ENCODE data around the gene OMA1.
"Not testable (repeated sequence)": the region's sequence is repeated elsewhere in the genome, so short reads cannot be mapped to it uniquely, and the experiment has no call there.

The OMA1 gene

DNA sequence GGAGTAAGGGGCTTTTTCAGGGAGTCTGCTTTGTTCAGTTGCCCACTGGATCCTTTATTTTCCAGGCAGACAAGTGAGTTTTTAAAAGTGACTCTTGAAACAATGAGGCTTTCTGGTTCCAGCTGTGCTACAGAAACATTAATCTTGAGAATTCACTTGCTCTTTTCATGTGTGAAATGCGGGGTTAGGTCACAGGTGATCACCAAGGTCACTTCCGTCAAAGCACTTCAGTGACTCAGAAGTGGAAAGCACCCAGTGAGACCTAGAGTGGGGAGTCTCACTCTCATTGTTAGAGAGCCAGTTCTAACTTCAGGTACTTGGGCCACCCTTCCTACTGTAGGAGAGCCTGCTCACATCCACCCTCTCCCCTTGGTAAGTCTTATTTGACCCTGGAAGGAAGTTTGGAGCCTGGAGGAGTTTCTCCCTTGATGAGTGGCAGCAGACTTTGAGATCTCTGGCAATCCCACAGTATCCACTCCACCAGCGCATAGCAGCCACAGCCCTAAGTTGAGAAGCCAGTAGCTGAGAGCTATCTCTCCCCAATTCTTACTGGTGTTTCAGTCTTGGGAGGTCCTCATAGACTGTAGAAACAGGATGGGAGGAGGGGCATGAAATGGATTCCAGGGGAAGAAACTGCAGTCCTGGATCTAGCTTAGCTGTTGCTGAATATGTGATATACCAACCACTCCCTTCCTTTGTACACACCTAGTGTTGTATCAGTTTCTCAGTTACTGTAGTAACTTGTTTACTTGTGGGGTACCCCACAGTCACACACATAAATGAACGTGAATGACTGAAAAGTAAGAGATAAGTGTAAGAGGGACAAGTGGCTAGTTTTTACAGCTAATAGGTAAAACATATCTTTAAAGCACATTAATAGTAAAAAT lies 27.4 kb upstream of the OMA1 start:
- no peak for DNase-seq

DNA sequence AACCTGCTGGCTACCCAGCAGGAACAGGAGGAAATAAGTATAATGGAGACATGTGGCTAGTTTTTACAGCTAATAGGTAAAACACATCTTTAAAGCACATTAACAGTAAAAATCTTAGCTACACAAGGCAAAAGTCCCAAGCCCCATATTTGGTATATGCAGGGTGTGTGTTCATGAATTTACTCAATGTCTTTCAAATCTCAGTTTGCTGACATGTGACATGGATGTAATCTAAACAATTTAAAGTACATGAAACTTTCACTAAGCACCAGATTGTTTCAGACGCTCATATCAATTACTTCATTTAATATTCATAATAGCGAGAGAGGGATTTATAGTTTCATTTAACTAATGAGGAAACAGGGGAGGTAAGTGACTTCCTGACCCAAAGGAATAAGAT lies 26.6 kb upstream of the OMA1 start:
- no peak for DNase-seq

DNA sequence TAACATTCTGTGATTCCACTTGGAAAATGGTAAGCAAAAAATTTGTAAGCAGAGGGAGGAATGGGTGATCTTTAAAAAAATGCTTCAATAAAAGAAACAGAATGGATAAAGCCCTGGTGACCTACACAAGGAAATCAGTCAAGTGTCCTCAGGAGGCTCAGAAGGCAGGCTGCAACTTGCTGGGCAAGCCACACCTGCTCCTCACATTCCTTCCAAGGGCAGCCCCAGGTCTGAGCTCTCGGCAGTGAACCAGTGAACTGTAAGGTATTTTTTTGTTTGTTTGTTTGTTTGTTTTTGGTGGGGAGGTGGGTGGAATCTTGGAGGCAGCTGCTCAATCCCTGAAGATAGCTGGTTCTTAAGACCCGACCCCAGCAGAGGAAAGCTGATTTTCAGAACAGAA lies 26.2 kb upstream of the OMA1 start:
- no peak for DNase-seq

DNA sequence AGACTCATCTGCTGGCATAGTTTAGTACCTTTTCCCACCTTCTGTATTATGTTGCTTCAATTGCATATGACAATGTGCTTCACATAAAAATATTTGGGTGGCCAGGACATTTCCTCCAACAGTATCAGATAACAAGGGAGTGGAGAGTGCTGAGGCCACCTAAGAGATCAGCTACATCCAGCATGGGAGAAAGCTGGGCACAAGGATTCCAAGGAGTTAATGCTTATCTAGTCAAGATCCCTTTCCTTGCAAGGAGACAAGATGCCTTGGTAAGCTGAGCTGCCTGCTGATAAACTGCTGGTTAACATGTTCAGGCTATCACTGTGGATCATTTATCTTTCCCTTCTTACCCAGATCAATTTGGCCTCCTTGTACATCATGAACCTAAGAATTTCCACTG lies 25.1 kb upstream of the OMA1 start:
- DNase-seq, result no peak

DNA sequence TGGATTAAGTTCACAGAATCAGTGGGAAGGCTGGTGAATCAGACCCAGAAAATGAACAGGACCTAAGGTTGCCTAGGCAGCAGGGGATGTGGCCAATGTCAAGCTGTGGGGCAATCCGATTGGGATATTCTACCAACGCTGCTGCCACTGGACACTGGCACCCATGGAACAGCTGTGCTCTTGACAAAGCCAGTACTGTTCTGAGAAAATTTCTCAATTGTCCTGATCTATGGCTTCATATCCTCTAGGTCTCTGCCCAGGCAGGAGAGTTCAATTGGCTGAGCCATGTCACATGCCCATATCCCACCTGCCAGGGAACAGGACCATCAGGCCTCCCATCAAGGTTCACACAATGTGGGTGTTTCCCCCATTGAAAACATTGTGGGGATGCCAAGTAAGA lies 24.3 kb upstream of the OMA1 start:
- no peak for DNase-seq

DNA sequence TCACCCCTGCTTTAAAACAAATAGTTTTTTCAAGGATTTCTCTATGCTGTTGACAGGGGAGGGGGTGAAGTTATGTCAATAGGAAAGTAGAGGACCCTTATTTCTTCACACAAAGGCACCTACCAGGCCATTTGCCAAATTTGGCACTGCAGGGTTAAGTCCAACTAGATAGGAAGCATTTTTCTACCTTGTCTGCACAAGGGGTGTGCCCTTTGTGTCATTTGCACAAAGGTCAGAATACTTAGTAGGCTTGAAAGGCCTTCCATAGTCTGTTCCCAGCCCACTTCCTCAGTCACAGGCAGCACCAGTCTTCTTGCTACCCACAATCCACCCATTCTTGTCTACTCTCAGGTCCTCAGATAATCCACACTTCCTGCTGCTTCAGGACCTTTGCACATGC lies 23.6 kb upstream of the OMA1 start:
- DNase-seq, result no peak

DNA sequence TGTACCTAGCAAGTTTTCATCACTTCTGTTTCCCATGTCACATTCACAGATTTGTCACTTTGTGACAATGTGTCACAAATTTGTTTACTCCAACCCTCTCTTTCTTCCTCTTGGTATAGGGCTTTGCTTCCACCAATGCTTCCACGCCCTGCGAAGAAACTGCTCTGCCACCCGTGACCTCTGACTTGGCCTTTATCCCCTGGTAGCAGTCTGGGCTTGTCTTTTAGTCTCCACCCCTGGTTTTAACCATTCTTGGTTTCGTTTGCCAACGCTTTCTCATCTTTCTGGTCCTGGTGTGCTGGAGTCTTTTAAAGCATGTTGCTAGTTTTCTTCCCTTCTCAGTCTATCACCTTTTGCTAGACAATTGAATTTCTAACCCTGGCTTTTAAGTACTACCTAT lies 22.4 kb upstream of the OMA1 start:
- no peak for DNase-seq

DNA sequence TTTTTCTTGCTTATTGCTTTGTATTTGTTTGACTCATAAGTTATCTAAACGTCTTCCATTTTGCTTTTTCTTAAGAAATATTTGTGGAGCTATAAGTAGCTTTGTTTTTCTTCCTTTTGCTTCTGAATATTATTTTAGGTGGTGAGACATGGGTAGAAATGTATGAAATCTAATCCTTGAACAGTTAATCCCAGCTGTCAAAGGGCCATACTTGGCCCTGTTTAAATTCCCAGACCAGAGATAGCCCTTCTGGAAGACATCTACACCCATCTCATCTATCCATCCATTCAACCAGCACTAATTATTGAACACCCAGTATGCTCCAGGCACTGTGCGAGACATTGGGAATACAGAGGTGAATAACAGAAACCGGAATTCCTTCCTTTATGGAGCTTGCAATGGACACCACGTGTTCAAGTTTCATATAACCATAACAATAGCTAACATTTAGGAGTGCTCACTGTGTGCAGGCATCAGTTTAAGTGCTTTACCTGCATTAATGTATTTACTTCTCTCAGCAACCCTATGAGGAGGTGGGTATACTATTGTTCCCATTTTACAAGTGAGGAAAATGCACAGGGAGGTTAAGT lies 21.8 kb upstream of the OMA1 start:
- no peak for DNase-seq

DNA sequence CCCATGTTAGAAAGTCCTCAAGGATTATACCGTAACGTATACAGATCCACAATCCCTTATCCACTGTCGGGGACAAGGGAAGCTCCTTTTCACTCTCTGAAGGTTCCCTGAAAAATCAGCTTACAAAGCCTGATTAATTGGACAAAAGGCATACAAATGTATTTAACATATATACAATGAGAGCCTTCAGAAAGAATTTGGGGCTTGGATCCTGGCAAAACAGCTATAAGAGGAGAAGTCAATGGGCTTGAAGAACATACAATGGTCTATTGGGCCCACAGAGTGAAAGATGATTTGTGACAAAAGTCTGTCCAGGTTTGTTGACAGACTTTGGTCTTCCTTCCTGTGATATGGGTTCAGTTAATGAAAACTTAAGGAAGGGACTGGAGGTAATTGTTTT lies 19.8 kb upstream of the OMA1 start:
- DNase-seq, result no peak

DNA sequence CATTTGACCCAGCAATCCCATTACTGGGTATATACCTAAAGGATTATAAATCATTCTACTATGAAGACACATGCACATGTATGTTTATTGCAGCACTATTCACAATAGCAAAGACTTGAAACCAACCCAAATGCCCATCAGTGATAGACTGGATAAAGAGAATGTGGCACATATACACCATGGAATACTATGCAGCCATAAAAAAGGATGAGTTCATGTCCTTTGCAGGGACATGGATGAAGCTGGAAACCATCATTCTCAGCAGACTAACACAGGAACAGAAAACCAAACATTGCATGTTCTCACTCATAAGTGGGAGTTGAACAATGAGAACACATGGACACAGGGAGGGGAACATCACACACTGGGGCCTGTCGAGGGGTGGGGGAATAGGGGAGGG lies 17.2 kb upstream of the OMA1 start:
- DNase-seq, result not testable (repeated sequence)

DNA sequence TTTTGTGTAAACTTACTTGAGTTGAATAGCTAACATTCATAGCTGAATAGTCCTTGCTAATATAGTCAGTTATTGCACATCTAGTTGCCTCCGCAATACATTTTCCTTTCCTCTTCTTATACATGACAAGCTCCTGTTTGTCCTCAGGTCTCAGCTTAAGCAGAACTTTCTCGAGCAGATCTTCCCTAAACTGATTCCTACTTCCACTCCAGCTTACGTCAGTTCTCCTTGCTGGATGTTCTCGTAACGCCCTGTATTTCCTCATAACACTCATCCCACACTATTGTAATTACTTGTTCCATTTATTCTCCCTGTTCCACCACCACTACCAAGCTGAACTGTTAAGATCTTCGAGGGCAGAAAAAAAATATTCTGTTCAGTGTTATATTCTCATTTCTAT lies 15.1 kb upstream of the OMA1 start:
- DNase-seq, result no peak

DNA sequence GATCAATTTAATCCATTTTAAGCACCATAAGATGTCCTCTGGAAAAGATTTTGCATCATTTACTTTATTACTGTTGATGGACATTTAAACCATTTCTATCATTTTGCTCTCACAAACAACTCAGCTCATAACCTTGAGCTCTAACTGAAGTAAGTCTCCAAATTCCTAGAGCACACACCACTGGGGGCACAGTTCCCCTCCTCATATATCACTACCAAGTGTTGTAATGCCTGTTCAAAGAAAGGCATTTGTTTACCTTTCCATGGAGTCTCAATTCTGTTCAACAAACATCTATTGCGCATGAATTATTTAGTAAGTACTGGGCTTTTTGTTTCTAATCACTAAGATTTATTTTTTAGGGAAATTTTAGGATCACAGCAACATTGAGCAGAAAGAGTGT lies 8.9 kb upstream of the OMA1 start:
- DNase-seq, result no peak

DNA sequence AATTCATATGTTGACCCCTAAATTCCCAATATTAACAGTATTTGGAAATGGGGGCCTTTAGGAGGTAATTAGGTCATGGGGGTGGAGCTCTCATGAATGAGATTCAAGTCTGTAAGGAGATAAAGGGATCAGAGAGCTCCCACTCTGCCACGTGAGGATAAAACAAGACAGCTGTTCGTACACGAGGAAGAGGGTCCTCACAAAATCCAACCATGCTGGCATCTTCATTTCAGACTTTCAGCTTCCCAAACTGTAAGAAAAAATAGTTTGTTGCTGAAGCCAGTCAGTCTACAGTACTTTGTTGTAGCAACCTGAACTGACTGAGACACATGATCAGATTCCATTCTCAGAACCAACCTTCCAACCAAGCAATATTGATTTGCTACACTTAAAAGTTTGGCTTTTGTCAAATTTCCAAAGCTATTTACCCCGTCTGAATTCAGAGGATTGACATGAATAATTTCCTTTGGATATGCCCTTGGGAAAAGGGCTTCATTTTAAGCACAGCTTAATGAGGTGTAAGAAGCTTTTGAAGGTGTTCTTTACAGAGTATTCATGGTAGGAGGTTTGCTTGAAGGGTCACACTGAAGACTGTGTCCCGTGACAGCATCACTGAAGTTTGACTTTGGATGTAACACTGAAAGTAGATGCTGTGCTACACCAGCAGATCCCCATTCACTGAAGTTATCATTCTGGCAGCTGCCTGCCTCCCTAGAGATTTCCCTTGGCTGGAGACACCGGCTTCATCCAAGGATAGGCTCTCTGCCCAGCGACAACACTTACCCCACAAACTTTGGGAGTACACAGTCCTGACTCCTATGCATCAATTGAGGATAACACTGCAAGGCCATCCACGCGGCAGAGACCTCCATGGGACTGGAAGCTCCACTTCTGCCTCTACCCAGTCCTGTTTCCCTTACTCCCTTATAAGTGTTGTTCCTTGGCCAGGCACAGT lies 4.9 kb upstream of the OMA1 start:
- no peak for DNase-seq

DNA sequence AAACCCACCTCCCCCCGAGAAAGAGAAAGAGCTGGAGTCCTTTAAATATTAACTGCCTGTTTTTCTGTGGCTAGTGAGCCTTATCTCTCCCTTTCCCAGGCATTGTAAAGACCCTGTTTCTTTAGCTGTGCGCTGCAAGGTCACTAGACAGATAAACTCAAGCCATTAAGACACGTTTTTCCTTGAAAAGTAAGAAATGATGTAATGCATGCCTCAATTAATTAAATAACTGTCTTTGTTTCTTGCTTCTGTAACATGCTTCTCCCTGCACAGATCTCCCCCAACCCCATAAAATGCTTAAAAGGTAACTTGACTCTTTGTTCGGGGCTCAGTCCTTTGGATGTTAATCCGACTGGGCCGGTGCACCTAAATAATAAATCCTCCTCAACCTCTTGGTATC lies 2.8 kb upstream of the OMA1 start:
- not testable (repeated sequence) for DNase-seq

DNA sequence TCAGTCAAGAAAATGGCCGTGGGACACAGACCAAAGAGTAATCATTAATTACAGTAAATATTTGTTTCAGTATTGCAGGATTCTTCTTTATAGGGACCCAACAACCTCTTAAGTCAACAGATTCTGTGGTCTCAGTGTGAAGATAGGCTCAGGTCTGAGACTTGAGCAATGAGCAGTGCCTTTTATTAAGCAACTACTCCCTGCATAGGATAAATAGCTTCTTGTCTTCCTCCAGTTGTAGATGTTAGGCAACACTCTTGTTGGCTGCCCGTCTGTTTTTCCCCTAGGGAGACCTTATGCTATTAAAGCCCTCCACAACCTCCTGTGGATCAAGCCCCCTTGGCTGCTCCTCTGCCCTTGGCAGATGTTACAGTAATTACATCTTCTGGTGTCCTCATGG lies 1.8 kb upstream of the OMA1 start:
- DNase-seq, result no peak

DNA sequence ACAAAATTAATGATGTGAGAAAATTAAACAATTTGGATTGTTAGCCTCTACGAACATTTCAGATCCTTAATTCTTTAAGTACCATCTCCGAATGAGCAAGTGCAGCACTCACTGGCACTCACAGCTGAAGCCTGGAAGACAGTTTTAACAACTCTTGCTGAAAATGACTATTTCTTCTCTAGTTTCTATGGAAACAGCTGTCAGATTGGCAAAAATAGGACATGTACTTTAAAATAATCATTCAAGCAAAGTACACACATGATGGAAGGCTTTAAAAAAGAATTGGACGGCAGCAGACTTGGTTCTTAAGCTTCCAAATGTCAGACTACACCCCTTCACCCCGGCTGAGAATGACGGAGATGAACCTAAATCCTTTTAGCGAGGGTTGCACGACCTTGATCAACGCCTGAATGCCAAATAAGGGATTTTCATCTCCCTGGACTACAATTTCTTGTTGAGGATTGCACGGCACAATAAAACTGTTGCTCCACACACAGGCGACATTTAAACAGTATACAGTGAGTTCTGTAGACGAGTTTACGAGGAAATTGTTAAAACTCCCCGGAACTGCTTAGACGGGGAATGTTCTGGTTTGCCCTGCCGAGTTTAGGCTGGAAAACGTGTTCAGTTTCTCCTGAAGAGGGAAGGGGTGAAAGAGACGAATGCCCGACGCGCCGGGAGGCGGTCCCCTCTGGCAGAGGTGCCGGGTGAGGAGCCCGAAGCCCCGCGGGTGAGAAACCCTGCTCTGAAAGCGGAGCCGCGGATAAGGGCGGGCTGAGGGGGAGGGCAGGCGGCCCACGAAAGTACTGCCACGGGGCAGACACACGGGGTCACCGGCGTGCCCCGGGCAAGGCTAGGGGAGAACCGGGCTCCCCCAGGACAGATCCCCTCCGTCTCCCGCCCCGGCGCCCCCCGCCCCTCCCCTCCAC lies 671 bp downstream of the OMA1 start:
- DNase-seq, result peak; percentile 59

DNA sequence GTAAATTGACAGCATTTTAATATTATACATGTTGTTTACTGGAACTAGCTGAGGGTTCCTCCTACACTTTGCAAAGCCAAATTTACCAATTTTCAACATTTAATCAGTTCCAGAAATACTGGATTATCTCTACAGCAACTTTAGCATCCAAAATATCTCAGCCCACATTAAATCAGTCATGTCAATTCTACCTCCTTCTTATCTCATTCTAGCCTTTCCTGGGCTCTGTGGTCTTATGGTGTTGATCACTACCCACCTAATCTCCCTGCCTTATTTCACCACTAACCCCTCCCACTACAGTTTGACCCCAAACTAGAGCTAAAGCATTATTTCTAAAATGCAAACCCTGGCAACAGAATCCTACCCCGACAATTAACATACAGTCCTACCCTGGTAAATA lies 3.3 kb downstream of the OMA1 start:
- DNase-seq, result no peak

DNA sequence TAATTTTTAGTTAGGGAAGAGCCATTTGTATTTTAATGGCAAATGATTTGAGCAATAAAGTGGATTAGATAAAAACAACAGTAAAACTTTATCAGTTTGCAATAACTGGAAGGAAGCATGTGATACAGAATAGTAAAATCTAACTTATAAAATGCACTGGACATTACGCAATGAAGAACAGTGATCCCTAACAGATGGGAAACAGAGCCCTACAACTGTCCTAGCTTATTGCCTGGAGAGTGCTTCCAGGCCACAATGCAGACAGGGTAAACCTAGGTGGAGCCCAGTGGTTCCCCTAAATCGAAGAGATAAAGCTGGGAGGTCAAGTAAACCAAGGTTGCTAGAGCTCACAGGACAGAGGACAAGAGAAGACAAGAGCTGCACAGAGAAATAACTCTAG lies 7.0 kb downstream of the OMA1 start:
- no peak for DNase-seq

DNA sequence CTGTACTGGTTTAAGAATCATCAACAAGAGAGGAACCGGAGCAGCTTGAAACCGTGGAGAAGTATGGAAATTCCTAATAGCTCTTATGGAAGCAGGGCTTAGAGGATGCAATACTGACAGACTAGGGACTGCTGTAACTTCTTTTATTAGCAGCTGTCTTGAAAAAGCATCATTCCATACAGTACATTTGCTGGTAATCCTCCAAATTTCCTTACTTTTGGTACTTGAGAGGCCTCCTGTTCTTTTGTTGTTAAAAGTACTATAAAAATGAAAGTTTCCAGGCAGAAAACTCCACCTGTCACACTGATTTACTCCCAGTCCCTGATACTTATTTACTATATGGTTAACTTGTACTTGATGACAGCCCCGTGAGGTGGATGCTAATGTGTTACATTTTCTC lies 7.7 kb downstream of the OMA1 start:
- no peak for DNase-seq

DNA sequence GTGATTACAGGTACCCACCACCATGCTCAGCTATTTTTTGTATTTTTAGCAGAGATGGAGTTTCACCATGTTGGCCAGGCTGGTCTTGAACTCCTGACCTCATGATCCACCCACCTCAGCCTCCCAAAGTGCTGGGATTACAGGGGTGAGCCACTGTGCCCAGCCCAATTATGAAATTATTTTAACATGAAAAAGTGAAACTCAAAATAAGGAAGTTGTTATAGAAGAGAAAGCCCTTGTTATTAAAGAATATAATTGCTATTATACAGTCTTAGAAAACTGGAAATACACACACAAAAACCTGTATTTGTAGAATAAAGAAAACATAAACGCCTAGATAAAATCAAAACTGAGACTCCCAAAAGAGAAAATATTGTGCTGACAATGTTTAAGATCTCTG lies 14.7 kb downstream of the OMA1 start:
- DNase-seq, result not testable (repeated sequence)

DNA sequence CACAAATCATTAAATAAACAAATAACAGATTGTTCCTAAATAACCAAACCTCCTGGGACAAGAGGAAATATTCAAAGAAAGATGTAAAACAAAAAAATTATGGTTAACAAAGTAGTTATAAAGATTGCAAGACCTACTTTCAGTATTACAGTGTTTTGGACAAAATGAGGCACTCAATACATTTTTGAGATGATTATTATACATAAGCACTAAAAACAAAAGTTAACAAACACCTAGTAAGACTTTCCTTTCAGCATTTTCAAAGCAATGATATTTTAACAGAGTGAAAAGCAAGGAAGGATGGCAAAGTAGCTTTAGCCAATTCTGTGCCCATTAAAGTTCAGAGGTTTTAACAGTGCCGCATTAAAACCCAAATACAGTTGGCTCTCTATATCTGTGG lies 17.2 kb downstream of the OMA1 start:
- no peak for DNase-seq

DNA sequence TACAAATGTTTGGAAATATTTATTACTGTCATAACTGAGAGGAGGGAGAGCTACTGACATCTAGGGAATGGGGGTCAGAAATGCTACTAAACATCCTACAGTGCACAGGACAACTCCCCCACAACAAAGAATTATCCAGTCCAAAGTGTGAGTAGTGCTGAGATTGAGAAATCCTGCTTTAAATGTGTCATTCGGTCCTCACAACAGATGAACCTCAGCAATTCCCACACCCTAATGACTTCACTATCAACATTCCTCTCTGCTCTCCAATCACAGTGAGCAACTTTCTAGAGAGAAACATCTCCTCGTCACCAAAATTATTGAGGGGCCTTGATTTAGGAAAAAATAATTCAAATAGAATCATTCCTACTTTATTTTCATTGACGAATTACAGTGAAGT lies 18.0 kb downstream of the OMA1 start:
- DNase-seq, result no peak

Data from NCI-H2029 treated with DMSO at 0.1 percent for 48 hours (cell line).